K562 (cell line): Measurements from ENCODE around the gene FIS1. TPM values are rescaled to one million over a fixed set of nuclear protein-coding genes. Genes with fewer than 3 reads are reported as not detected.

Source experiments
- ADNP ChIP-seq: fragments of 200-800 bp; sonication (Bioruptor generic); IDR thresholded peaks from 2 replicates; pipeline ENCODE4 v1.6.1; 2016; ENCODE audit warnings: missing genetic modification characterization, missing compliant biosample characterization
- BRCA1 ChIP-seq, 2 experiments: fragments of 450-650 bp in 1 of 2; sonication (generic) in 1 of 2; formaldehyde crosslinking in 1 of 2; IDR thresholded peaks; 2 replicates each; pipeline versions ENCODE4 v1.5.0 to v1.6.1; 2017 to 2020; ENCODE audit warnings: mild to moderate bottlenecking in 1 of 2, missing genetic modification reagents in 1 of 2
- BRF1 ChIP-seq: IDR thresholded peaks from 3 replicates; pipeline ENCODE4 v1.6.1; 2011; ENCODE audit warnings: borderline replicate concordance, mild to moderate bottlenecking; ENCODE audit not compliant: insufficient read length; ENCODE audit errors: extremely low read depth
- FOXK2 ChIP-seq, 2 experiments: fragments of 450-650 bp; IDR thresholded peaks in 1 of 2; conservative IDR thresholded peaks in 1 of 2; 2 replicates each; pipeline ENCODE4 v1.6.1; 2016; ENCODE audit warnings: low read depth in 2 of 2, mild to moderate bottlenecking in 1 of 2
- KDM1A ChIP-seq, 2 experiments: fragments of 450-650 bp; IDR thresholded peaks; 2 replicates each; pipeline ENCODE4 v1.6.1; 2016; ENCODE audit warnings: mild to moderate bottlenecking in 2 of 2
- MAFF ChIP-seq: IDR thresholded peaks from 2 replicates; pipeline ENCODE4 v1.6.1; 2012; ENCODE audit warnings: low read length, improper control_type of control experiment
- MAFK ChIP-seq: IDR thresholded peaks from 2 replicates; pipeline ENCODE4 v1.6.1; 2011; ENCODE audit warnings: low read length, improper control_type of control experiment
- NELFE ChIP-seq: IDR thresholded peaks from 2 replicates; pipeline ENCODE4 v1.6.1; 2011; ENCODE audit warnings: mild to moderate bottlenecking; ENCODE audit not compliant: insufficient read depth, insufficient read length
- NR2C2 ChIP-seq, 2 experiments: fragments of 200-800 bp in 1 of 2; sonication (Bioruptor generic) in 1 of 2; sonication (generic) in 1 of 2; formaldehyde crosslinking in 1 of 2; IDR thresholded peaks; 2 replicates each; pipeline versions ENCODE4 v1.6.1 to v1.8.0; 2016 to 2022; ENCODE audit warnings: mild to moderate bottlenecking in 1 of 2, missing compliant biosample characterization in 1 of 2, missing genetic modification characterization in 1 of 2, missing genetic modification reagents in 1 of 2
- POLR2AphosphoS2 ChIP-seq: IDR thresholded peaks from 2 replicates; pipeline ENCODE4 v1.6.1; 2012; ENCODE audit warnings: low read length, improper control_type of control experiment
- PPARD ChIP-seq: fragments of 250-450 bp; sonication (Bioruptor Pico); IDR thresholded peaks from 2 replicates; pipeline ENCODE4 v1.8.0; 2022; ENCODE audit warnings: inconsistent platforms, mild to moderate bottlenecking, moderate library complexity
- SLC30A9 ChIP-seq: fragments of 250-450 bp; sonication (Bioruptor Pico); IDR thresholded peaks from 2 replicates; pipeline ENCODE4 v1.8.0; 2022; ENCODE audit warnings: mild to moderate bottlenecking, moderate library complexity
- SMARCA5 ChIP-seq: fragments of 450-650 bp; IDR thresholded peaks from 2 replicates; pipeline ENCODE4 v1.6.1; 2016
- TARDBP ChIP-seq: fragments of 450-650 bp; IDR thresholded peaks from 2 replicates; pipeline ENCODE4 v1.6.1; 2016
- YBX1 ChIP-seq: fragments of 450-650 bp; IDR thresholded peaks from 2 replicates; pipeline ENCODE4 v1.7.1; 2016; ENCODE audit warnings: mild to moderate bottlenecking
- YY1 ChIP-seq, 3 experiments: IDR thresholded peaks; 2 replicates each; pipeline ENCODE4 v1.6.1; 2011; ENCODE audit warnings: low read length in 2 of 3, mild to moderate bottlenecking in 2 of 3, moderate library complexity in 2 of 3, borderline replicate concordance in 1 of 3, control low read depth in 1 of 3, low read depth in 1 of 3; ENCODE audit not compliant: insufficient read depth in 3 of 3, insufficient replicate concordance in 2 of 3, control insufficient read depth in 1 of 3, insufficient read length in 1 of 3; ENCODE audit errors: extremely low read depth in 1 of 3
- ZBTB17 ChIP-seq: fragments of 450-650 bp; formaldehyde crosslinking; IDR thresholded peaks from 2 replicates; pipeline ENCODE4 v1.4.0; 2020; ENCODE audit warnings: mild to moderate bottlenecking
- ZBTB8A ChIP-seq: fragments of 450-650 bp; IDR thresholded peaks from 2 replicates; pipeline ENCODE4 v1.6.1; 2018; ENCODE audit warnings: mild to moderate bottlenecking, moderate library complexity; ENCODE audit not compliant: partially characterized antibody
- ZNF3 ChIP-seq: fragments of 250-450 bp; sonication (Bioruptor Pico); IDR thresholded peaks from 2 replicates; pipeline ENCODE4 v1.5.0; 2021; ENCODE audit warnings: mild to moderate bottlenecking, moderate library complexity
- ZNF347 ChIP-seq: fragments of 450-650 bp; formaldehyde crosslinking; IDR thresholded peaks from 2 replicates; pipeline ENCODE4 v1.4.0; 2020; ENCODE audit warnings: low read depth, mild to moderate bottlenecking, moderate library complexity
- polyA plus RNA-seq, 8 experiments: library from polyadenylated mRNA; depleted of rRNA in 4 of 8; stranded (reverse) in 5 of 8; unstranded in 3 of 8; fragments of >200 nt; fragmentation: Nextera tagmentation in 2 of 8; fragmentation: Illumina TruSeq in 1 of 8; extraction: Ambion mirVana in 2 of 8; extraction: Trizol in 1 of 8; gene quantifications; 2 replicates each; pipeline versions ENCODE4 v1.2.1 to v1.2.3, GENCODE V29; 2011 to 2014; ENCODE audit warnings: inconsistent platforms in 1 of 8, missing spikeins in 1 of 8
- total RNA-seq, 7 experiments: library from RNA; depleted of rRNA in 6 of 7; stranded (reverse); fragments of >200 nt in 6 of 7; fragmentation: Illumina TruSeq in 2 of 7; extraction: Trizol in 2 of 7; gene quantifications; 2 replicates each; pipeline versions ENCODE4 v1.2.1 to v1.2.3, GENCODE V29; 2011 to 2021; ENCODE audit warnings: low replicate concordance in 1 of 7
- TF ChIP-seq, protein P1 (sequence below), 2 experiments: IDR thresholded peaks; 2 replicates each; pipeline ENCODE4 v1.6.1; 2011; ENCODE audit warnings: borderline replicate concordance in 1 of 2, control low read depth in 1 of 2, low read depth in 1 of 2, low read length in 1 of 2, mild to moderate bottlenecking in 1 of 2, mixed read lengths in 1 of 2, moderate library complexity in 1 of 2; ENCODE audit not compliant: insufficient read depth in 1 of 2, insufficient read length in 1 of 2, poor library complexity in 1 of 2, severe bottlenecking in 1 of 2; ENCODE audit errors: extremely low read depth in 1 of 2
- TF ChIP-seq, protein P2 (sequence below): fragments of 250-450 bp; sonication (Bioruptor Pico); IDR thresholded peaks from 2 replicates; pipeline ENCODE4 v1.4.0; 2020; ENCODE audit warnings: mild to moderate bottlenecking, moderate library complexity, borderline replicate concordance
- TF ChIP-seq, protein P3 (sequence below): fragments of 250-450 bp; sonication (Bioruptor Pico); IDR thresholded peaks from 2 replicates; pipeline ENCODE4 v1.8.0; 2021; ENCODE audit warnings: mild to moderate bottlenecking, moderate library complexity

The FIS1 gene
- total and polyA plus RNA-seq, 9 of the 15 experiments (the other 6 are each of a cell fraction or from before 2014, with no cell fraction given), result 86.0 to 257 (median 144) TPM

DNA sequence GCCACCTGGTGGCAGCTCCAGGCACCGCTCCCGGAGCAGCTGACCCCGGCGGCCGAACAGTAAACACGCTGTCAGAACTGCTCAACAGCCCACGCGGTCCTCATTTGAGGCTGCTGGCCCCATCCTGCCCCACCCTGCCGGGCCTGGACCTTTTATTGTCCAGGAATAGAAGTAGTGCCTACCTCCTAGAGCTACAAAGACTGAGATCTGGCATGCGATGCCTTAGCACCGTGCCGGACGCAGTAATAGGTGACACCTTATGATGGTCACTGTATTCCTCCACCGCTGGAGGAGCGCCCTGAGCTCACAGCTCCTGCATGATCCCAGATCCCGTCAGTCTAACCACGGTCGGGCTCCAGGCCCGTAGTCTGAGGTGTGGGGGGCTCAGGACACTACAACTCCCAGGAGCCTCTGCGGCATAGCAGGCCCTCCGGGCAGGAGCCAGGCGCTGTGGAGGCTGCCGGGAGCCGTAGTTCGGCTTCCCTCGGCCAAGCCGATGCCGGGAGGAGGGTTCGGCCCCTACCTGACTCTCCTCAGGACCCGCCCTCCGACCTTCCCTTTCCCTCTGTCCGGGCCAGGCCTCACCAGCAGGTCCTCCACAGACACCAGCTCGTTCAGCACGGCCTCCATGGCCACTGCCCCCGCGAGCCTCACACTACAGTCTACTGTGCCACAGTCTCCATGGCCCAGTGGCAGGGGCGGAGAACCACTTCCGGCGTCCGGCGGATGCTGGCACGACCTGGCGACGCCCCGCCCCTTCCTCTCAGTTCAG, at the start of gene FIS1 (continued):
- TF ChIP-seq, protein P1, sequence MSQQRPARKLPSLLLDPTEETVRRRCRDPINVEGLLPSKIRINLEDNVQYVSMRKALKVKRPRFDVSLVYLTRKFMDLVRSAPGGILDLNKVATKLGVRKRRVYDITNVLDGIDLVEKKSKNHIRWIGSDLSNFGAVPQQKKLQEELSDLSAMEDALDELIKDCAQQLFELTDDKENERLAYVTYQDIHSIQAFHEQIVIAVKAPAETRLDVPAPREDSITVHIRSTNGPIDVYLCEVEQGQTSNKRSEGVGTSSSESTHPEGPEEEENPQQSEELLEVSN (IDR thresholded peaks at IDR 0.05; ENCODE audit: borderline replicate concordance in 1 of 2, extremely low read depth in 1 of 2, insufficient read depth in 1 of 2, insufficient read length in 1 of 2, low read depth in 1 of 2, low read length in 1 of 2, poor library complexity in 1 of 2, severe bottlenecking in 1 of 2), result peak; percentile 72 to 79
- TF ChIP-seq SMARCA5, result peak; percentile 45; the same call in 1 of the 2 replicates
- peak; percentile 96 for TF ChIP-seq POLR2AphosphoS2
- TF ChIP-seq TARDBP, result no peak
- TF ChIP-seq ZNF347 (CRISPR knock-in tag), result no peak
- TF ChIP-seq MAFF, result no peak
- TF ChIP-seq, protein P2, sequence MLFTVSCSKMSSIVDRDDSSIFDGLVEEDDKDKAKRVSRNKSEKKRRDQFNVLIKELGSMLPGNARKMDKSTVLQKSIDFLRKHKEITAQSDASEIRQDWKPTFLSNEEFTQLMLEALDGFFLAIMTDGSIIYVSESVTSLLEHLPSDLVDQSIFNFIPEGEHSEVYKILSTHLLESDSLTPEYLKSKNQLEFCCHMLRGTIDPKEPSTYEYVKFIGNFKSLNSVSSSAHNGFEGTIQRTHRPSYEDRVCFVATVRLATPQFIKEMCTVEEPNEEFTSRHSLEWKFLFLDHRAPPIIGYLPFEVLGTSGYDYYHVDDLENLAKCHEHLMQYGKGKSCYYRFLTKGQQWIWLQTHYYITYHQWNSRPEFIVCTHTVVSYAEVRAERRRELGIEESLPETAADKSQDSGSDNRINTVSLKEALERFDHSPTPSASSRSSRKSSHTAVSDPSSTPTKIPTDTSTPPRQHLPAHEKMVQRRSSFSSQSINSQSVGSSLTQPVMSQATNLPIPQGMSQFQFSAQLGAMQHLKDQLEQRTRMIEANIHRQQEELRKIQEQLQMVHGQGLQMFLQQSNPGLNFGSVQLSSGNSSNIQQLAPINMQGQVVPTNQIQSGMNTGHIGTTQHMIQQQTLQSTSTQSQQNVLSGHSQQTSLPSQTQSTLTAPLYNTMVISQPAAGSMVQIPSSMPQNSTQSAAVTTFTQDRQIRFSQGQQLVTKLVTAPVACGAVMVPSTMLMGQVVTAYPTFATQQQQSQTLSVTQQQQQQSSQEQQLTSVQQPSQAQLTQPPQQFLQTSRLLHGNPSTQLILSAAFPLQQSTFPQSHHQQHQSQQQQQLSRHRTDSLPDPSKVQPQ (CRISPR knock-in tag), result no peak
- peak in 2 of 3 experiments; percentile 71 to 83 for TF ChIP-seq YY1 (IDR thresholded peaks at IDR 0.05; ENCODE audit: borderline replicate concordance in 1 of 3, control insufficient read depth in 1 of 3, extremely low read depth in 1 of 3, insufficient read depth in 3 of 3, insufficient read length in 1 of 3, insufficient replicate concordance in 2 of 3, low read depth in 1 of 3, low read length in 2 of 3)
- no peak; the same call in 1 of the 2 replicates for TF ChIP-seq ZBTB17 (CRISPR knock-in tag)
- TF ChIP-seq PPARD, result no peak
- no peak for TF ChIP-seq NELFE
- no peak for TF ChIP-seq BRF1
- no peak for TF ChIP-seq SLC30A9 (CRISPR knock-in tag)
- TF ChIP-seq BRCA1 (IDR thresholded peaks at IDR 0.05), result no peak
- no peak for TF ChIP-seq BRCA1 (CRISPR knock-in tag; IDR thresholded peaks at IDR 0.05)
- peak; percentile 73 for TF ChIP-seq NR2C2 (CRISPR knock-in tag; IDR thresholded peaks at IDR 0.05)
- TF ChIP-seq NR2C2 (tag; IDR thresholded peaks at IDR 0.05), result peak; percentile 97
- TF ChIP-seq MAFK, result no peak
- TF ChIP-seq YBX1, result no peak
- TF ChIP-seq ZBTB8A, result no peak
- no peak for TF ChIP-seq ADNP (tag)
- TF ChIP-seq, protein P3, sequence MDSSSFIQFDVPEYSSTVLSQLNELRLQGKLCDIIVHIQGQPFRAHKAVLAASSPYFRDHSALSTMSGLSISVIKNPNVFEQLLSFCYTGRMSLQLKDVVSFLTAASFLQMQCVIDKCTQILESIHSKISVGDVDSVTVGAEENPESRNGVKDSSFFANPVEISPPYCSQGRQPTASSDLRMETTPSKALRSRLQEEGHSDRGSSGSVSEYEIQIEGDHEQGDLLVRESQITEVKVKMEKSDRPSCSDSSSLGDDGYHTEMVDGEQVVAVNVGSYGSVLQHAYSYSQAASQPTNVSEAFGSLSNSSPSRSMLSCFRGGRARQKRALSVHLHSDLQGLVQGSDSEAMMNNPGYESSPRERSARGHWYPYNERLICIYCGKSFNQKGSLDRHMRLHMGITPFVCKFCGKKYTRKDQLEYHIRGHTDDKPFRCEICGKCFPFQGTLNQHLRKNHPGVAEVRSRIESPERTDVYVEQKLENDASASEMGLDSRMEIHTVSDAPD, result no peak
- TF ChIP-seq ZNF3 (CRISPR knock-in tag), result no peak
- TF ChIP-seq KDM1A (IDR thresholded peaks at IDR 0.05), result no peak
- TF ChIP-seq FOXK2 (conservative IDR thresholded peaks at IDR 0.05 in 1 of 2, IDR thresholded peaks at IDR 0.05 in 1 of 2; ENCODE audit: low read depth in 2 of 2), result peak; percentile 99 to 100
